Esophagus squamous epithelium (tissue), 5 donors: ENCODE results near the gene INIP. TPM values are rescaled to one million over a fixed set of nuclear protein-coding genes. Genes with fewer than 3 reads are reported as not detected.

Experiments
- DNase-seq: peaks from one replicate; lab custom pipeline; 2025; lab: John Stamatoyannopoulos, UW
- H3K27ac ChIP-seq, 4 donors: fragments of 200-600 bp; sonication (generic); one replicate each; pipeline ENCODE4 v1.5.1; 2016 to 2019; ENCODE audit warnings: mild to moderate bottlenecking in 1 of 4
- H3K27me3 ChIP-seq, 4 donors: fragments of 200-600 bp; sonication (generic); 1 replicate in 3 of 4; 2 replicates in 1 of 4; pipeline versions ENCODE4 v1.5.1 to v1.6.0; 2017 to 2021; ENCODE audit warnings: antibody characterized with exemption in 1 of 4
- H3K36me3 ChIP-seq, 3 donors: fragments of 200-600 bp; sonication (generic); one replicate each; pipeline ENCODE4 v1.5.1; 2016 to 2019
- H3K4me1 ChIP-seq, 3 donors: fragments of 200-600 bp; sonication (generic); one replicate each; pipeline ENCODE4 v1.5.1; 2017 to 2019
- H3K4me3 ChIP-seq, 4 donors: fragments of 200-600 bp; sonication (generic); 1 replicate in 3 of 4; 2 replicates in 1 of 4; pipeline ENCODE4 v1.5.1; 2016 to 2019; ENCODE audit warnings: mild to moderate bottlenecking in 2 of 4, moderate library complexity in 1 of 4
- H3K9me3 ChIP-seq, 3 donors: fragments of 200-600 bp; sonication (generic); one replicate each; pipeline ENCODE4 v1.5.1; 2016 to 2019
- CTCF ChIP-seq, 6 experiments: fragments of 450-650 bp in 4 of 6; fragments of 200-600 bp in 2 of 6; sonication (generic) in 2 of 6; IDR thresholded peaks; one replicate each; pipeline ENCODE4 v1.5.1; 2016 to 2019; ENCODE audit warnings: antibody characterized with exemption in 6 of 6, mild to moderate bottlenecking in 4 of 6, moderate library complexity in 4 of 6
- POLR2A ChIP-seq, 4 donors: fragments of 450-650 bp; IDR thresholded peaks; one replicate each; pipeline ENCODE4 v1.6.1; 2017; ENCODE audit warnings: antibody characterized with exemption in 4 of 4, mild to moderate bottlenecking in 4 of 4, moderate library complexity in 3 of 4
- WGBS, 2 donors: methylation state at CpG; one replicate each; pipeline ENCODE4 v1.1.5; 2018; 5-methylcytosine and 5-hydroxymethylcytosine counted together
- intact Hi-C: fragments of 100-400 bp; cut with DNase I; formaldehyde crosslinking; loops from one replicate; pipeline ENCODE4 v1.15.0; 2022
- total RNA-seq, 4 donors: library from RNA; depleted of rRNA; stranded (reverse); fragments of >200 nt; gene quantifications; one replicate each; pipeline ENCODE4 v1.1.0, GENCODE V29; 2016
- donor health status: DM: yes; HTN: yes; CAD: no.

Gene INIP
- total RNA-seq, 4 donors from 2014 or later: 8.1 to 14.9 (median 12.5) TPM

GRCh38 chr9:112654282-112654681 lies 63.6 kb downstream of the INIP start:
- TF ChIP-seq CTCF (IDR thresholded peaks at IDR 0.05) (no peak), POLR2A (IDR thresholded peaks at IDR 0.05) (no peak)
- no peaks in the 10 kb centered on the region for H3K4me1 ChIP-seq

GRCh38 chr9:112648624-112649023 lies 69.3 kb downstream of the INIP start:
- TF ChIP-seq CTCF (IDR thresholded peaks at IDR 0.05): no peak
- TF ChIP-seq POLR2A (IDR thresholded peaks at IDR 0.05): no peak
- Histone ChIP-seq H3K36me3 (peaks cover 0 to 7% (median 0%) of the 10 kb centered on the region in 3 donors), H3K27ac (no peak overlapping the region), H3K4me1 (peaks cover 0 to 4% (median 0%) of the 10 kb centered on the region in 3 donors), H3K9me3 (peaks cover 0 to 15% (median 7%) of the 10 kb centered on the region in 3 donors), H3K4me3 (no peak overlapping the region), H3K27me3 (no peaks in the 10 kb centered on the region)
- 90 to 96% methylated on average over 1 of the region's 1 CpG for WGBS, 2 donors
- DNase-seq: no peak
- intact Hi-C loops: no loop called here

More at GRCh38 chr9:112654282-112654681, 63.6 kb downstream of the INIP start:
- intact Hi-C loops: no loop called here
- peaks cover 0 to 3% (median 3%) of the 10 kb centered on the region in 3 donors for H3K9me3 ChIP-seq
- H3K4me3 ChIP-seq: no peak overlapping the region
- peaks cover 0 to 1% (median 0%) of the 10 kb centered on the region in 3 donors for H3K36me3 ChIP-seq
- H3K27me3 ChIP-seq: no peaks in the 10 kb centered on the region
- no peak for DNase-seq
- no peak overlapping the region for H3K27ac ChIP-seq
- 84 to 86% methylated on average over 5 of the region's 5 CpGs for WGBS, 2 donors

- WGBS, 2 donors: 88 to 91% methylated on average over 3 of the region's 3 CpGs
- no peak for DNase-seq
Observed at GRCh38 chr9:112647596-112647995, 70.3 kb downstream of the INIP start.

GRCh38 chr9:112642126-112642525 lies 75.8 kb downstream of the INIP start:
- peaks cover 0 to 13% (median 11%) of the 10 kb centered on the region in 3 donors for H3K9me3 ChIP-seq
- TF ChIP-seq POLR2A (IDR thresholded peaks at IDR 0.05) (no peak), CTCF (IDR thresholded peaks at IDR 0.05) (no peak)
- no peaks in the 10 kb centered on the region for H3K27me3 ChIP-seq
- no peak overlapping the region for H3K27ac ChIP-seq
- no peak for DNase-seq
- H3K4me1 ChIP-seq: peaks cover 0 to 4% (median 0%) of the 10 kb centered on the region in 3 donors
- intact Hi-C loops: no loop called here
- 91 to 92% methylated on average over 3 of the region's 3 CpGs for WGBS, 2 donors
- peaks cover 0 to 7% (median 0%) of the 10 kb centered on the region in 3 donors for H3K36me3 ChIP-seq
- no peak overlapping the region for H3K4me3 ChIP-seq

More at GRCh38 chr9:112647596-112647995, 70.3 kb downstream of the INIP start:
- TF ChIP-seq POLR2A (IDR thresholded peaks at IDR 0.05) (no peak), CTCF (IDR thresholded peaks at IDR 0.05) (no peak)
- peaks cover 0 to 15% (median 7%) of the 10 kb centered on the region in 3 donors for H3K9me3 ChIP-seq
- peaks cover 0 to 4% (median 0%) of the 10 kb centered on the region in 3 donors for H3K4me1 ChIP-seq
- intact Hi-C loops: no loop called here
- H3K27me3 ChIP-seq: no peaks in the 10 kb centered on the region
- peaks cover 0 to 7% (median 0%) of the 10 kb centered on the region in 3 donors for H3K36me3 ChIP-seq
- no peak overlapping the region for H3K27ac ChIP-seq
- no peak overlapping the region for H3K4me3 ChIP-seq

DNA sequence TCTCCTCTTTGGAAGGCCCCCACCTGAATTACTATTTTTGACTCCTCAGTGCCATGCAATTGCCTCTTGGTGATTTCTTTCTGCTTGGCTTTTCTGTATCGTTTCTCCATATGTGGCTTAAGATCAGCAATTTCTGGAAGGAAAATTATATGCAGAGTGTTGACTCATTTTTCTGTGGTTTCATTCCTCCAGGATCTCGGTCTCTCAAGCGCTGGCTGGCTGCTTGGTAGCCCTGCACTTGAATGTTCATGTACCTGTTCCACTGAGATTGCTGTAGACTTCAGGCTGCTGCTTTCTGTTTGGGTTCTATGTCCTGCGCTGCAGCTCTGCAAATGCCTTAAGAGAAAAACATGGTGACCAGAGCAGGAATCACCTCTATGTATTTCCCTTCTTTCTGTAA lies 77.6 kb downstream of the INIP start:
- Histone ChIP-seq H3K36me3 (no peaks in the 10 kb centered on the region), H3K4me3 (no peak overlapping the region), H3K27ac (no peak overlapping the region), H3K9me3 (peaks cover 0 to 13% (median 11%) of the 10 kb centered on the region in 3 donors), H3K27me3 (no peaks in the 10 kb centered on the region), H3K4me1 (peaks cover 0 to 4% (median 0%) of the 10 kb centered on the region in 3 donors)
- 87 to 92% methylated on average over 4 of the region's 4 CpGs for WGBS, 2 donors
- no peak for DNase-seq
- intact Hi-C loops: no loop called here
- TF ChIP-seq CTCF (IDR thresholded peaks at IDR 0.05) (no peak), POLR2A (IDR thresholded peaks at IDR 0.05) (no peak)

Other genes with a start within 250 kb of the INIP start
- gene KIAA1958, start 231.3 kb downstream of the INIP start, total RNA-seq: 1 to 10 TPM; 2.7 to 5.7 (median 5.2) TPM
- gene SNX30, start 32.6 kb upstream of the INIP start, total RNA-seq: 10 to 100 TPM in 1 of 4 donors, 1 to 10 TPM in 3; 4.8 to 10.2 (median 9.3) TPM
- gene SLC46A2, start 172.8 kb upstream of the INIP start, total RNA-seq: 1 to 10 TPM in 1 of 4 donors, under 1 TPM in 3; 0.09 to 1.6 (median 0.57) TPM